NT2/D1 (cell line): Measurements from ENCODE around the gene HMCES.

Source experiments
- YY1 ChIP-seq: IDR thresholded peaks from 2 replicates; pipeline ENCODE4 v1.6.1; 2011; ENCODE audit not compliant: insufficient read length, insufficient read depth
- ZNF274 ChIP-seq: IDR thresholded peaks from 2 replicates; pipeline ENCODE4 v1.6.1; 2011; ENCODE audit warnings: mild to moderate bottlenecking, low read depth, low read length

DNA sequence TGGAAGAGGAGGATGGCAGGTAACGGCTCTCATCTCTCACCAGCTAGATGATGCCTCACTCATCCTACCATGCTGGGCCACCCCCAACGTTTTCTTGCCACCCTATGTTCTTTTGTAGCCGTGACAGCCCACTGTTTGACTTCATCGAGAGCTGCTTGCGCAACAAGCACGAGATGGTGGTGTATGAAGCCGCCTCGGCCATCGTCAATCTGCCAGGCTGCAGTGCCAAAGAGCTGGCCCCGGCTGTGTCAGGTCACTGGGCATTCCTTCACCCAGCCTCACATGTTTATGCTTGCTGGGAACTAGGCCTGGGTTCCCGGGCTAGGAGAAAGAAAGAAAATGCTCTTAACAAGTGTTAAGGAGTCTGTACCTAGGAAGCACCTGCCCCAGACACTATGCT, 21.1 kb upstream of the HMCES start:
- TF ChIP-seq ZNF274 (no peak), YY1 (no peak)
